HG02798 (cell line): ENCODE results near the gene TBC1D20.
"Not testable (repeated sequence)": the region's sequence is repeated elsewhere in the genome, so short reads cannot be mapped to it uniquely, and the experiment has no call there.

Experiments
- ATAC-seq: cut with Tn5 transposase; IDR thresholded peaks from one replicate; pipeline ENCODE4 v1.9.1; 2021; ENCODE audit warnings: mild to moderate bottlenecking; ENCODE audit not compliant: unreplicated experiment, poor library complexity

TBC1D20 gene

GRCh38 chr20:404088-404487 is 58.2 kb downstream of the TBC1D20 start:
- no peak for ATAC-seq

GRCh38 chr20:403582-403957 is 58.8 kb downstream of the TBC1D20 start:
- ATAC-seq: no peak

- no peak for ATAC-seq
These were observed 59.3 kb downstream of the TBC1D20 start for GRCh38 chr20:402898-403581.

GRCh38 chr20:402496-402885 is 59.8 kb downstream of the TBC1D20 start:
- no peak for ATAC-seq

- ATAC-seq: no peak
These were observed 60.4 kb downstream of the TBC1D20 start for GRCh38 chr20:401682-402495.

- no peak for ATAC-seq
These were observed 61.7 kb downstream of the TBC1D20 start for GRCh38 chr20:400454-401275.

- no peak for ATAC-seq
These were observed 62.2 kb downstream of the TBC1D20 start for GRCh38 chr20:400128-400453.

GRCh38 chr20:399182-399707 is 63.1 kb downstream of the TBC1D20 start:
- ATAC-seq: no peak

- ATAC-seq: no peak
These were observed 64.7 kb downstream of the TBC1D20 start for GRCh38 chr20:397432-398237.

- ATAC-seq: no peak
These were observed 65.5 kb downstream of the TBC1D20 start for GRCh38 chr20:396619-397431.

- no peak for ATAC-seq
These were observed 66.1 kb downstream of the TBC1D20 start for GRCh38 chr20:396252-396618.

- ATAC-seq: not testable (repeated sequence)
These were observed 69.0 kb downstream of the TBC1D20 start for GRCh38 chr20:393296-393695.

GRCh38 chr20:391041-391711 is 71.2 kb downstream of the TBC1D20 start:
- no peak for ATAC-seq

- no peak for ATAC-seq
These were observed 73.1 kb downstream of the TBC1D20 start for GRCh38 chr20:389220-389619.

GRCh38 chr20:388034-388994 is 74.0 kb downstream of the TBC1D20 start:
- no peak for ATAC-seq

- ATAC-seq: no peak
These were observed 74.8 kb downstream of the TBC1D20 start for GRCh38 chr20:387520-387919.

GRCh38 chr20:386634-387033 is 75.7 kb downstream of the TBC1D20 start:
- ATAC-seq: not testable (repeated sequence)
